IPS DF 6.9 (cell line): ENCODE data around the gene TEX2.
"Not testable (repeated sequence)": the region's sequence is repeated elsewhere in the genome, so short reads cannot be mapped to it uniquely, and the experiment has no call there.

Source experiments
- DNase-seq: peaks from one replicate; pipeline ENCODE4 v3.0.0-alpha.2; 2013; ENCODE audit warnings: low read depth, low spot score
- H3K27ac ChIP-seq: one replicate; pipeline ENCODE4 v1.5.1; 2013; ENCODE audit warnings: low read length, control low read depth
- H3K27me3 ChIP-seq: 2 replicates; pipeline ENCODE4 v1.6.1; 2013; ENCODE audit warnings: mild to moderate bottlenecking, low read length; ENCODE audit not compliant: control insufficient read depth, insufficient read depth
- H3K36me3 ChIP-seq: 2 replicates; pipeline ENCODE4 v1.6.1; 2013; ENCODE audit warnings: low read length; ENCODE audit not compliant: control insufficient read depth, insufficient read depth
- H3K4me1 ChIP-seq: 2 replicates; pipeline ENCODE4 v1.6.1; 2013; ENCODE audit warnings: low read length; ENCODE audit not compliant: control insufficient read depth, insufficient read depth
- H3K4me3 ChIP-seq: 2 replicates; pipeline ENCODE4 v1.5.1; 2013; ENCODE audit warnings: mild to moderate bottlenecking, low read length
- H3K9me3 ChIP-seq: 2 replicates; pipeline ENCODE4 v1.6.1; 2013; ENCODE audit warnings: low read length, inconsistent platforms; ENCODE audit not compliant: control insufficient read depth, insufficient read depth
- WGBS: extraction: QIAGEN DNeasy Blood & Tissue Kit; methylation state at CpG from one replicate; pipeline ENCODE4 v1.1.7; 2013; ENCODE audit warnings: mixed read lengths, missing lambda C conversion rate; ENCODE audit not compliant: insufficient read length, insufficient coverage; 5-methylcytosine and 5-hydroxymethylcytosine counted together

The TEX2 gene

DNA sequence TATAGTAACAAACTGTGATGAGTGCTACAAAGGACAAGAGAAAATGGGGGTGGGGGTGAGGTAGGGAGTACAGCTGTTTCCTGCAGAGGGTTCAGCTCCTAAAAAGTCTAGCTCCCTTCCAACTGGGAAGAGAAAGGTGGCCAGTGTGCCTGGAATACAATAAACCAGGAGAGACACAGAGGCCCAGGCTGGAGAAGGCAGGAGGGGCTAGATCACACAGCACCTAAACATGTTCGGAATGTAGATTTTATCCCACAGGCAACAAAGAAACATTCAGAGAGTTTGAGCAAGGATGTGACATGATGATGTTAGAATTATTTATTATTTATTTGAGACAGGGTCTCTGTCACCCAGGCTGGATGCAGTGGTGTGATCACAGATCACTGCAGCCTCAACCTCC is 10.2 kb downstream of the TEX2 start:
- Histone ChIP-seq H3K27ac (no peak overlapping the region), H3K27me3 (no peaks in the 10 kb centered on the region), H3K4me3 (no peak overlapping the region), H3K36me3 (no peaks in the 10 kb centered on the region), H3K4me1 (0 out of 2 replicates have a peak, but pooled peaks cover 1% of the 10 kb centered on the region), H3K9me3 (no peaks in the 10 kb centered on the region)
- WGBS = no CpG with 5 or more reads among the region's 1 CpG
- no peak for DNase-seq

DNA sequence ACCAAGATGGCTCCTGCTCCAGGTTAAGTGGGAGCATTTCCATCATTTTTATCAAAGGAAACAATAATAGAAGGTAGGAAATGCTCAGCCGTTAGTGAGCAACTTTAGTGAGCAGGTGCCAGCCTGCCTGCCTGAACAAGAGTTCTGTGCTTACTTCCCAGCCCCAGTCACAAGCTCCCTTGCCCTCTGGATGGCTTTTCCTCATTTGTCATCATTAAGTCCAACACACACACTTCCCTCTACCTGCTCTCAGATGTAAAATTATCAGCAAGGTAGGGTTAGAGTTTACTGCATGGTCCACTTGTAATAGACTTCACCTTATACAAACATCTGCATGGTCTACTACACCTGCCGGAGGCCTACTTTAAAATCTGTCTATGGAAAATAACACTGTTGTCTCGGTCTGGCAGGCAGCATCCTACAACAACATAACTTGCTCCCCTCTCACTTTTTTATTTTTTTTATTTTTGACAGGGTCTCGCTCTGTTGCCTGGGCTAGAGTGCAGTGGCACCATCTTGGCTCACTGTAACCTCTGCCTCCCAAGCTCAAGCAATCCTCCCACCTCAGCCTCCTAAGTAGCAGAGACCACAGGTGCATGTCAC is 12.7 kb downstream of the TEX2 start:
- Histone ChIP-seq H3K4me1 (no peaks in the 10 kb centered on the region), H3K27ac (no peak overlapping the region), H3K27me3 (no peaks in the 10 kb centered on the region), H3K9me3 (no peaks in the 10 kb centered on the region), H3K36me3 (no peaks in the 10 kb centered on the region), H3K4me3 (no peak overlapping the region)
- DNase-seq = no peak
- no CpG with 5 or more reads among the region's 4 CpGs for WGBS

- no peak for DNase-seq
- Histone ChIP-seq H3K4me3 (no peak overlapping the region), H3K36me3 (no peaks in the 10 kb centered on the region), H3K9me3 (no peaks in the 10 kb centered on the region), H3K27ac (no peak overlapping the region), H3K4me1 (no peaks in the 10 kb centered on the region), H3K27me3 (no peaks in the 10 kb centered on the region)
- no CpG with 5 or more reads among the region's 1 CpG for WGBS
These were observed 15.2 kb downstream of the TEX2 start for GRCh38 chr17:64247836-64248235.

DNA sequence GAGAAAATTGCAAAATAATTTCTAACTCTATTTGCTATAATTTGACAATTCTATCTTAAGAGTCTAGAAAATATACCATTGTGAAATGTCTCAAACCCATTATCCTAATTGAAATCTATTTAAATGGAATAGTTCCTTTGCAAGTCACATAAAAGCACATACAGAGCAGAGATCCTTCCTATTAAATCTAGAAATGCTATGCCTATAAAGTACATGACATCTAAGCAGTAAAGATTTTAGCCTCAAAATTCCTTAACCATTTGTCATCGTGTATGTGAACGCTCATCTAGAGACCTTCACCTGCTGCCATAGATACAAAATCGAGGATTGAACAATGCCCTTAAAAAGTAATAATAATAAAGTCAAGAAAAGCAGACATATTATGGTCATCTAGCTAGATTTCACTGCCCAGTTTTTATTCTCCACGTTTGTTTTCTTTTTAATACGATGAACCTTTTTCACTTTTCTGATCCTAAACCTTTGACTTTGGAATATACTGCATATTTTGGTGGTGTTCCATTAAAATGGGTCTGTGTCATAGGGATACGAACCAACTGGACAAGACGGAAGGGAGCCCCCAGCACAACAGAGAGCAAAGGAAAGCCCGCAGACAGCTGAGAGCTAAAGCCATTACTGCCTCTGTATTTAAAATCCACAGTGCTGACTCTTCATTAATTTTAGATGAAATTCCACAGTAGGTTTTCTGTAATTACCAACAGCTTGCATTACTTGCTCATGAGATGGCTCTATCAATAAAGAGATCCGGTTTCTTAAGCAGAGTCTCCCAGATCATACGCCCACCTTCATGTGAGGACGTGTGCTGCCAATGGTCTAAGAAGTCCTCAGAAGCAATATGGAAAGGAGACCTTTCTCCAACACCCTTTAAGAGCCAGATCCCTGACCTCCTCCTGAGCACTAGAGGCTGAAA is 17.6 kb downstream of the TEX2 start:
- H3K27me3 ChIP-seq = no peaks in the 10 kb centered on the region
- no peaks in the 10 kb centered on the region for H3K9me3 ChIP-seq
- no peak overlapping the region for H3K4me3 ChIP-seq
- no CpG with 5 or more reads among the region's 11 CpGs for WGBS
- no peak overlapping the region for H3K27ac ChIP-seq
- DNase-seq = no peak
- no peaks in the 10 kb centered on the region for H3K36me3 ChIP-seq
- H3K4me1 ChIP-seq = peaks cover 3% of the 10 kb centered on the region

DNA sequence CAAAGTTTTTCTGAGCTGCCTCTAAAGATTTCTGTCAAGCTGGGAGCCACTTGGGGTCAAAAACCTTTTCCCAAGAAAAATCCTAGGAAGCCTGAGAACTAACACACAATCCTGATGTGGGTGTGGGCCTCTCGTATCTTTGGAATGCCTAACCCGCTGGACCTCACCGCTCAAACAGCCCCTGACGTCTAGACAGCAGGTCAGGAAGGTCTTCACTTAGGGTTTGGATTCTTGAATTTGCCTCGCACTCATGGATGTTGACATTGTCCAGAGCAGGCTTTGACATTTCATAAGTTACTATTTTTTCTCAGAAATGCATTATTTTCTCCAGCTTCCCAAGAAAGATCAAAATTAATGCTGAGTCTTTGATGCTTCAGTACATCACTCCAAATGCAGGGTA is 18.9 kb downstream of the TEX2 start:
- Histone ChIP-seq H3K36me3 (no peaks in the 10 kb centered on the region), H3K4me3 (no peak overlapping the region), H3K4me1 (peaks cover 5% of the 10 kb centered on the region), H3K27ac (no peak overlapping the region), H3K9me3 (no peaks in the 10 kb centered on the region), H3K27me3 (no peaks in the 10 kb centered on the region)
- no CpG with 5 or more reads among the region's 5 CpGs for WGBS
- DNase-seq = no peak

- Histone ChIP-seq H3K36me3 (no peaks in the 10 kb centered on the region), H3K27ac (no peak overlapping the region), H3K9me3 (no peaks in the 10 kb centered on the region), H3K27me3 (no peaks in the 10 kb centered on the region), H3K4me1 (peaks cover 5% of the 10 kb centered on the region), H3K4me3 (no peak overlapping the region)
- DNase-seq = no peak
- WGBS = no CpG with 5 or more reads among the region's 2 CpGs
These were observed 19.7 kb downstream of the TEX2 start for GRCh38 chr17:64243340-64243739.

GRCh38 chr17:64242633-64243032 is 20.4 kb downstream of the TEX2 start:
- Histone ChIP-seq H3K27ac (no peak overlapping the region), H3K4me3 (no peak overlapping the region), H3K27me3 (no peaks in the 10 kb centered on the region), H3K4me1 (peaks cover 5% of the 10 kb centered on the region), H3K9me3 (no peaks in the 10 kb centered on the region), H3K36me3 (no peaks in the 10 kb centered on the region)
- no peak for DNase-seq
- WGBS = no CpG with 5 or more reads among the region's 7 CpGs

DNA sequence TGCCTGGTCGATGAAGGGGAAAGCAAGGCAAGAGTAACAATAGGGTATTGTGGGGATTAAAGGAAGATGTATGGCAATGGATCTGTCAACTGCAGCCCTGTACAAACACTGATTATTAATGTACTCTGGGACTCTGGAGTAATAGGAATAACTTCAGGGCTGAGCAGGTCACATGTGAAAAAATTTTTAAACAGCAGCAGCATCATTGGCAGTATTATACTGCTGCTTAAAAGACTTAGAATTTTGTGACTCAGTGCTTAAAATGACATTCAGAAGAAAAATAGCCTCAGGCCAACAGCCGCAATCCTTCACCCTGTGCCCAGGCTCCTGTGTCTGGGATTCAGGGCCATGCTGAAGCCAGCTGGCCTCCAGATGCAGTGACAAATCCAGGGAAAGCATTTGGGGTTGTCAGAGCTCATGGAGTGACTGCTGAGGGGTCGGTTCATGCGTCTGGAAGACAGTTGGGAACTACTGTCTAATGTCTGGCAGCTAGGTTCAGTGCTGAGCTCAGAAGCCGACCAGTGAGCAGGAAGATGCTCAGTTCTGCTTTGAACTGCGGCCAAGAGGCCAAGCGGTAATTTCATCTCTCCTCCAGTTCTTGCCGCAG is 22.2 kb downstream of the TEX2 start:
- no peak overlapping the region for H3K4me3 ChIP-seq

DNA sequence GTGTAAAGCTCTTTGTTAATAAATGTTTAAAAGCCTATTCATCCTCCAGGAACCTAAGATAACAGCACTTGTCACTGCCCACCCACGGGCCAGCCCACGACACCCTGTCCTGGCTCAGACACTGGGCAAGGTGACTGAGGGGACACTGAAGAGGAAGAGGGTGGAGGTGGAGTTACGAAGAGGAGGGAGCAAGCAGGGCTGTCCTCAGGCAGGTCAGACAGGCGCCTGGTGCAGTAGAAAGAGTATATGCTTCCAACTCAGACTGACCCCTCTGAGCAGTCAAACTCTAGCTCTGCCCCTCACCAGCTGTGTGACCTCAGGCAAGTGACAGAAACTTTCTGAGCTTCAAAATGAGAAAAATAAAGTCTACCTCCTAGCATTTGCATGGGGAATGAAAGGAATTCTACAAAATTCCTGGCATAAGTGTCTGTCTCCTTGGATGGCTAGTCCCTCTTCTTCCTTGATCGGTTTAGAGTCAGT is 22.8 kb downstream of the TEX2 start:
- Histone ChIP-seq H3K27me3 (no peaks in the 10 kb centered on the region), H3K4me3 (no peak overlapping the region), H3K4me1 (peaks cover 5% of the 10 kb centered on the region), H3K9me3 (no peaks in the 10 kb centered on the region), H3K36me3 (no peaks in the 10 kb centered on the region), H3K27ac (no peak overlapping the region)
- no CpG with 5 or more reads among the region's 5 CpGs for WGBS
- no peak for DNase-seq

More for the DNA sequence above, 22.2 kb downstream of the TEX2 start:
- no CpG with 5 or more reads among the region's 8 CpGs for WGBS
- peaks cover 5% of the 10 kb centered on the region for H3K4me1 ChIP-seq
- no peak overlapping the region for H3K27ac ChIP-seq
- H3K27me3 ChIP-seq = no peaks in the 10 kb centered on the region
- no peak for DNase-seq
- H3K36me3 ChIP-seq = no peaks in the 10 kb centered on the region
- H3K9me3 ChIP-seq = no peaks in the 10 kb centered on the region

DNA sequence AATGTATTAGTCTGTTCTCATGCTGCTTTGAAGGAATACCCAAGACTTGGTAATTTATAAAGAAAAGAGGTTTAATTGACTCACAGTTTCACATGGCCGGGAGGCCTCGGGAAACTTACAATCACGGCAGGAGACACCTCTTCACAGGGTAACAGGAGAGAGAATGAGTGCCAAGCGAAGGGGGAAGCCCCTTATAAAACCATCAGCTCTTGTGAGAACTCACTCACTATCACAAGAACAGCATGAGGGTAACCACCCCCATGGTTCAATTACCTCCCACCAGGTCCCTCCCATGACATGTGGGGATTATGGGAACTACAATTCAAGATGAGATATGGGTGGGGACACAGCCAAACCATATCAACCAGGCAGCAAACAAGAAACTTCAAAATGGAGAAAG is 24.6 kb downstream of the TEX2 start:
- H3K4me3 ChIP-seq, DNase-seq, H3K36me3 ChIP-seq, H3K27me3 ChIP-seq, H3K4me1 ChIP-seq, H3K9me3 ChIP-seq, H3K27ac ChIP-seq: not testable (repeated sequence)
- no CpG with 5 or more reads among the region's 4 CpGs for WGBS
